Suprapubic skin (tissue), 4 donors: ENCODE results near the gene CALM3. TPM values are rescaled to one million over a fixed set of nuclear protein-coding genes. Genes with fewer than 3 reads are reported as not detected.

ENCODE experiments used
- DNase-seq, 2 donors: peaks; one replicate each; pipeline ENCODE4 v3.0.0-alpha.2; 2019; ENCODE audit warnings: low spot score in 2 of 2
- H3K27ac ChIP-seq: fragments of 200-600 bp; sonication (generic); one replicate; pipeline ENCODE4 v1.5.1; 2019
- H3K27me3 ChIP-seq: fragments of 200-600 bp; sonication (generic); one replicate; pipeline ENCODE4 v1.5.1; 2019
- H3K36me3 ChIP-seq: fragments of 200-600 bp; sonication (generic); one replicate; pipeline ENCODE4 v1.5.1; 2019
- H3K4me1 ChIP-seq: fragments of 200-600 bp; sonication (generic); one replicate; pipeline ENCODE4 v1.5.1; 2019
- H3K4me3 ChIP-seq: fragments of 200-600 bp; sonication (generic); one replicate; pipeline ENCODE4 v1.5.1; 2019; ENCODE audit warnings: mild to moderate bottlenecking
- H3K9me3 ChIP-seq: fragments of 200-600 bp; sonication (generic); one replicate; pipeline ENCODE4 v1.5.1; 2019
- EP300 ChIP-seq: sonication (generic); formaldehyde crosslinking; IDR thresholded peaks from one replicate; pipeline ENCODE4 v1.6.1; 2017; ENCODE audit warnings: antibody characterized with exemption
- POLR2A ChIP-seq, 2 donors: fragments of 450-650 bp; IDR thresholded peaks; one replicate each; pipeline ENCODE4 v1.6.1; 2017; ENCODE audit warnings: antibody characterized with exemption in 2 of 2, mild to moderate bottlenecking in 2 of 2, moderate library complexity in 2 of 2
- POLR2AphosphoS5 ChIP-seq, 3 donors: sonication (generic); formaldehyde crosslinking; IDR thresholded peaks; one replicate each; pipeline ENCODE4 v1.6.1; 2017; ENCODE audit warnings: antibody characterized with exemption in 3 of 3
- WGBS: methylation state at CpG from one replicate; pipeline ENCODE4 v1.1.5; 2018; 5-methylcytosine and 5-hydroxymethylcytosine counted together
- total RNA-seq, 4 donors: library from RNA; depleted of rRNA; stranded (reverse); fragments of >200 nt; gene quantifications; one replicate each; pipeline ENCODE4 v1.1.0, GENCODE V29; 2016
- TF ChIP-seq, protein P1 (sequence below), 2 donors: fragments of 200-600 bp in 1 of 2; fragments of 450-650 bp in 1 of 2; sonication (generic) in 1 of 2; IDR thresholded peaks; one replicate each; pipeline ENCODE4 v1.5.1; 2016 to 2019; ENCODE audit warnings: antibody characterized with exemption in 2 of 2, mild to moderate bottlenecking in 1 of 2, moderate library complexity in 1 of 2

Gene CALM3
- total RNA-seq, 4 donors from 2014 or later = 56.0 to 102 (median 78.6) TPM

DNA sequence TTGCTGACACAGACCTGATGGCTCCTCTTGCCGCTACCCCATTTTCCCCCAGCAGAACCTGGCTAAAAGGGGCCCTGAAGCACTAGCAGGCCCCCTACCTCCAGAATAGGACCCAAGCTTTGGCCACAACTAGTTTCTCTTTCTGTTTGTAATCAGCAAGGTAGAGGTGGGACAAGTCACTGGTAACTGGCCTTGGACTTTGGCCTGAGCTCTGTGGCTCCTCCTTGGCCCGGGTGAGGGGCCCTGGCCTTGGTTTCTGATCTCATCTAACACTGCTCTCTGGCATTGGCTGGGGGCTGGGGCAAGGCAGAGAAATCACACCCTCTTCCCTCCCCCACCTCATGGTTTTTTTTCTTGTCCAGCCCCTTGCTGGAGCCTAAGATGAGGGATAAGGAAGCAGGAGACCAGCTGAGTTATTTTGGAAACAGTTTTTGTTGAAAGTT lies 2.1 kb downstream of the CALM3 start:
- H3K4me1 ChIP-seq = peaks cover 58% of the 10 kb centered on the region
- TF ChIP-seq POLR2AphosphoS5 (IDR thresholded peaks at IDR 0.05) = no peak
- TF ChIP-seq EP300 = no peak
- TF ChIP-seq POLR2A (IDR thresholded peaks at IDR 0.05) = no peak
- TF ChIP-seq, protein P1, sequence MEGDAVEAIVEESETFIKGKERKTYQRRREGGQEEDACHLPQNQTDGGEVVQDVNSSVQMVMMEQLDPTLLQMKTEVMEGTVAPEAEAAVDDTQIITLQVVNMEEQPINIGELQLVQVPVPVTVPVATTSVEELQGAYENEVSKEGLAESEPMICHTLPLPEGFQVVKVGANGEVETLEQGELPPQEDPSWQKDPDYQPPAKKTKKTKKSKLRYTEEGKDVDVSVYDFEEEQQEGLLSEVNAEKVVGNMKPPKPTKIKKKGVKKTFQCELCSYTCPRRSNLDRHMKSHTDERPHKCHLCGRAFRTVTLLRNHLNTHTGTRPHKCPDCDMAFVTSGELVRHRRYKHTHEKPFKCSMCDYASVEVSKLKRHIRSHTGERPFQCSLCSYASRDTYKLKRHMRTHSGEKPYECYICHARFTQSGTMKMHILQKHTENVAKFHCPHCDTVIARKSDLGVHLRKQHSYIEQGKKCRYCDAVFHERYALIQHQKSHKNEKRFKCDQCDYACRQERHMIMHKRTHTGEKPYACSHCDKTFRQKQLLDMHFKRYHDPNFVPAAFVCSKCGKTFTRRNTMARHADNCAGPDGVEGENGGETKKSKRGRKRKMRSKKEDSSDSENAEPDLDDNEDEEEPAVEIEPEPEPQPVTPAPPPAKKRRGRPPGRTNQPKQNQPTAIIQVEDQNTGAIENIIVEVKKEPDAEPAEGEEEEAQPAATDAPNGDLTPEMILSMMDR (IDR thresholded peaks at IDR 0.05) = no peak
- peak in 1 of 2 donors; percentile 40 for DNase-seq
- peak overlapping the region; percentile 45 for H3K27ac ChIP-seq
- peak overlapping the region; percentile 78 for H3K4me3 ChIP-seq
- H3K36me3 ChIP-seq = peaks cover 26% of the 10 kb centered on the region
- no peaks in the 10 kb centered on the region for H3K9me3 ChIP-seq
- 11% methylated on average over 2 of the region's 2 CpGs for WGBS
- H3K27me3 ChIP-seq = no peaks in the 10 kb centered on the region

DNA sequence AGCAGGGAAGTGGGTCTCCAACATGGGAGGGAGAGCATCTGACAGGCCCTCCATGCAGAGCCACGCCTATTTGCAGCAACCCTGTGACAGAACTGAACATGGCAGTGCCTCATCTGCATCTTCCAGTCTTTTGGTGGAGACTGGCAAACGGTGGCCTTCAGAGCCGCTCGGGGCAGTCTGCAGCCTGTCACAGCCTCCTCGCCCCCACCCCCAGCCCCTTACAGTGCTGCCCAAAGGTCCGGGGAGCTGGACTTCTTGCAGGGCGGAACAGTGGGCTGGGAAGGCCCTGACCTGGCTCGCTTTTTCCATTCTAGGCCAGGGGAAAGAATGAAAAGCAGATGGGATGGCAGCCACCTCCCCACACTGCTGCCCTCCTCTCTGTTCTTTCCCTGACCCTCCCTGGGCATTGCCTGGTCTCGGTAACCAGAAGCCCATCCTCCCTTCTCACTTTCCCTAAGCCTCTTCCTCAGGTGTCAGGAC lies 2.7 kb downstream of the CALM3 start:
- Histone ChIP-seq H3K4me3 (peak overlapping the region; percentile 78), H3K36me3 (peaks cover 32% of the 10 kb centered on the region), H3K27ac (no peak overlapping the region), H3K9me3 (no peaks in the 10 kb centered on the region), H3K27me3 (no peaks in the 10 kb centered on the region), H3K4me1 (peaks cover 58% of the 10 kb centered on the region)
- TF ChIP-seq, protein P1 (IDR thresholded peaks at IDR 0.05) = no peak
- TF ChIP-seq EP300 (no peak), POLR2A (IDR thresholded peaks at IDR 0.05) (no peak), POLR2AphosphoS5 (IDR thresholded peaks at IDR 0.05) (no peak)
- peak in 1 of 2 donors; percentile 69 for DNase-seq
- WGBS = 69% methylated on average over 9 of the region's 9 CpGs

DNA sequence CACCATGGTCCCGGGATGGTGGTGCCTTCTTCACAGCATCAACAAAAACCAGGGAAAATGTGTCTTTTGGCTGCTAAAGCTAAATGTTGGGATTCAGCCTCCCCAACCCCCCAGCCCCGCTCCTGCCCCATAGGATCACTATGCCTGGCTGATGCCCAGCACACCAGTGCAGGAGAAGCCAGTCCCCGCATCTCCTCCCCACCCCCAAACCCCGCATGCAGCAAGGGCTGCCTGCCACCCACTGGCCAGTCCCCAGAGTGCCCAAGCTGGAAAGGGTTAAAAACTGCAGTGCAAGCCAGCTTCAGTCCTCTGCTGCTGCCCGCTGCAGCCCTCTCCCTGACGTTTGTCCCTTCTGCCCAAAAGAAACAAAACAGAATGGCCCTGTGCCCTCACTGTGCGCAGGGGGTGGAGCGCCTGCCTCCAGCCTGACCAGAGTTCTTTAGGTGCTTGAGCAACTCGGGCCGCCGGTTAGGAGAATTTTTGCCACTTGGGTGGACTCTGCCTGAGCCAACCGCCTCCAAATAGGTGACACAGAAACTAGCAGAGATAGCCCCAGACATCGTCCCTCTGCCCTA lies 3.7 kb downstream of the CALM3 start:
- 76% methylated on average over 11 of the region's 13 CpGs for WGBS
- Histone ChIP-seq H3K36me3 (peaks cover 43% of the 10 kb centered on the region), H3K27me3 (no peaks in the 10 kb centered on the region), H3K27ac (peak overlapping the region; percentile 29), H3K4me1 (peaks cover 58% of the 10 kb centered on the region), H3K9me3 (no peaks in the 10 kb centered on the region), H3K4me3 (no peak overlapping the region)
- peak in 1 of 2 donors; percentile 67 for DNase-seq
- TF ChIP-seq POLR2A (IDR thresholded peaks at IDR 0.05) = no peak
- no peak for TF ChIP-seq POLR2AphosphoS5 (IDR thresholded peaks at IDR 0.05)

DNA sequence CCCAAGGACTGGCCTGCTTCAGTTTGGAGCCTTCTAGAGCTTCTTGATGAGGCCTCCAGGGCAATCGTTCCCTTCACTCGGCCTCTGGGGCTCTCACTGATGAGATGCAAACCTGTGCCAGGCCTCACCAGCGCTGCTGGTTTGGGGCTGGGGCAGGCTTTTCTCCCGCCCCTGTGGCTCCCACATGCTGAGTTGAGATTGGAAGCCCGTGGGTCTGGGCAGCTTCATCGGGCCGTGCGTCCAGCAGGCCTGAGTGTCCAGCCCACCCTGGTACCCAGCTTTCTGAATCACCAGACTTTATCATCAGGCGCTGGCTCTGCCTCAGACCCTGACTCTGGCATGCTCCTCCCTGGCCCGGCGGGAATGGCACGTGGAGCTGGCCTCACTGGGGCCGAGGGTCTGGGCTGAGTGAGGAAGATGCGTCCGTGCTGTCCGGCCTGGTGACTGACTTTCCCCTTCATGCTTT lies 4.3 kb downstream of the CALM3 start:
- Histone ChIP-seq H3K36me3 (peaks cover 48% of the 10 kb centered on the region), H3K27ac (peak overlapping the region; percentile 29), H3K4me3 (no peak overlapping the region), H3K9me3 (no peaks in the 10 kb centered on the region), H3K27me3 (no peaks in the 10 kb centered on the region), H3K4me1 (peaks cover 55% of the 10 kb centered on the region)
- TF ChIP-seq POLR2A (IDR thresholded peaks at IDR 0.05) (no peak), EP300 (no peak), POLR2AphosphoS5 (IDR thresholded peaks at IDR 0.05) (no peak)
- TF ChIP-seq, protein P1 (IDR thresholded peaks at IDR 0.05) = no peak
- WGBS = 91% methylated on average over 8 of the region's 16 CpGs
- DNase-seq = peak; percentile 56 to 73

DNA sequence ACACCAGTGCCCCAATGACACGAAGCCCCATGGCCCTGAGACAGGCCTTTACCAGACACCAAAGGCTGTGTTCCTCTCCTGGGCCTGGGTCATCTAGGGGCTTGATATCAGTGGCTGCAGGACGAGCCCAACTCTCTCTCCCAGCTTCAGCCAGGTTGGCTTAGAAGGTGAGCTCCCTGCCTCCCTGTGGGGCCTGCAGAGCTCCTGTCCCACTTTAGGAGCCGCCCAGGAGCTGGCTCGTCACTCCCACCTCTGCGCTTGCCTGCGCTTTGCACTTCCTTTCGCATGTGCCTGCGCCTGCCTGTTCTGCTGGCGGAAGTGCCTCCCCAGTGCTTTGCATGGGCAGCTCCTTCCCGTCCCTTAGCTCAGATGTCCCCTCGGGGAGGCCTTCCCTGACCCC lies 4.9 kb downstream of the CALM3 start:
- H3K27ac ChIP-seq = no peak overlapping the region

More for the DNA sequence above, 4.9 kb downstream of the CALM3 start:
- Histone ChIP-seq H3K36me3 (peaks cover 54% of the 10 kb centered on the region), H3K27me3 (no peaks in the 10 kb centered on the region), H3K9me3 (no peaks in the 10 kb centered on the region), H3K4me1 (peaks cover 58% of the 10 kb centered on the region), H3K4me3 (no peak overlapping the region)
- TF ChIP-seq POLR2A (IDR thresholded peaks at IDR 0.05) (no peak), POLR2AphosphoS5 (IDR thresholded peaks at IDR 0.05) (no peak), EP300 (no peak)
- TF ChIP-seq, protein P1 (IDR thresholded peaks at IDR 0.05) = no peak
- 76% methylated on average over 9 of the region's 11 CpGs for WGBS
- peak; percentile 48 to 66 for DNase-seq
